ENCODE data around the gene HK3.

GRCh38 chr5:176857894-176858273 lies 41.3 kb downstream of the HK3 start:
- TF ChIP-seq CTCF (IDR thresholded peaks at IDR 0.05; ENCODE audit: low read depth, low read length, missing input control) (no peak), TAF1 (conservative IDR thresholded peaks at IDR 0.05) (no peak), SP1 (IDR thresholded peaks at IDR 0.05) (no peak), JUND (IDR thresholded peaks at IDR 0.05) (no peak), RAD21 (IDR thresholded peaks at IDR 0.05) (no peak), FOXA2 (IDR thresholded peaks at IDR 0.05) (no peak), MAX (IDR thresholded peaks at IDR 0.05) (no peak), REST (IDR thresholded peaks at IDR 0.05) (no peak)

Measured in liver (tissue), 3 donors.